ENCODE data around the gene PSME3. TPM values are rescaled to one million over a fixed set of nuclear protein-coding genes. Genes with fewer than 3 reads are reported as not detected.

Gene PSME3
- total and polyA plus RNA-seq, 2 of the 13 experiments (the other 11 are each of a cell fraction or from before 2014, with no cell fraction given) = 66.3 to 135 TPM

DNA sequence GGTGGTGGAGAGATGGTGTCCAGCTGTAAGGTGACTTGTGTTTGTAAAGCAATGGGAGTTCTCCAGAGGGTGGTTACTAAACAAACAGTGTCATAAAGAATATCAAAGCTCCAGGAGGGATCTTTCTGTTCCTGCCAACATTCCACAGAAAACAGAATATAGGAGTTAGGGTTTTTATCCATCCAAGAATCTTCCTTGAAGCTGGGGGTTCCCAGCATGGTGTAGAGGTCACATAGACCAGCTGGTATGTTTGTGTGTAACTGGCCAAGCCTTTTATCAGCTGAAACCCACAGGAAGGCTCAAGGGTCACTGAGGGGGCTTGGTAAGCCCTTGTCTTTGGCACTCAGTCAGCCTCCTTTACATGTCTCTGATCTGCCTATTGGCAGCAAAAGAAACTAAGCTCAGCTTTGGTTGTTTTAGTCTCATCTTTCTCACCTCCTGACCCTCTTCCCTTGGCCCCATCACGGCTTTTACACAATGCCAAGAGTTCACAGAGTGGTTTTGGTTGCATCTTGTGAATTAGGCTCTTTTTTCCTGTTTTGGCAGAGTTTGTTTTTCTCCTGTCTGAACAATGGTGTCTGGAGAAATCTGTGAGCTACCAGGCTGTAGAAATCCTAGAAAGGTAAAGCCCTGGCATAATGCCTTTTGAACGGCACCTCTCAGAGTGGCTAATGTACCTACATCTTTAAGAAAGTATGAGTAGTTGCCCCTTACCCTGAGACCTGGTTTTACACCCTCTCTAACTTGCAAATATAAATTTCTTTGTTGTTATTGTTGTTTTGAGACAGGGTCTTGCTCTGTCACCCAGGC lies 29.9 kb upstream of the PSME3 start (continued):
- TF ChIP-seq, protein P1, sequence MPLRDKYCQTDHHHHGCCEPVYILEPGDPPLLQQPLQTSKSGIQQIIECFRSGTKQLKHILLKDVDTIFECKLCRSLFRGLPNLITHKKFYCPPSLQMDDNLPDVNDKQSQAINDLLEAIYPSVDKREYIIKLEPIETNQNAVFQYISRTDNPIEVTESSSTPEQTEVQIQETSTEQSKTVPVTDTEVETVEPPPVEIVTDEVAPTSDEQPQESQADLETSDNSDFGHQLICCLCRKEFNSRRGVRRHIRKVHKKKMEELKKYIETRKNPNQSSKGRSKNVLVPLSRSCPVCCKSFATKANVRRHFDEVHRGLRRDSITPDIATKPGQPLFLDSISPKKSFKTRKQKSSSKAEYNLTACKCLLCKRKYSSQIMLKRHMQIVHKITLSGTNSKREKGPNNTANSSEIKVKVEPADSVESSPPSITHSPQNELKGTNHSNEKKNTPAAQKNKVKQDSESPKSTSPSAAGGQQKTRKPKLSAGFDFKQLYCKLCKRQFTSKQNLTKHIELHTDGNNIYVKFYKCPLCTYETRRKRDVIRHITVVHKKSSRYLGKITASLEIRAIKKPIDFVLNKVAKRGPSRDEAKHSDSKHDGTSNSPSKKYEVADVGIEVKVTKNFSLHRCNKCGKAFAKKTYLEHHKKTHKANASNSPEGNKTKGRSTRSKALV (CRISPR knock-in tag; IDR thresholded peaks at IDR 0.05) = 0 out of 2 replicates have a peak, but pooled peaks have one; percentile 25
- TF ChIP-seq ZFP37 (CRISPR knock-in tag; IDR thresholded peaks at IDR 0.05; ENCODE audit: borderline replicate concordance) (0 out of 2 replicates have a peak, but pooled peaks have one; percentile 40), ZNF225 (CRISPR knock-in tag; IDR thresholded peaks at IDR 0.05) (no peak), NR2F2 (IDR thresholded peaks at IDR 0.05; ENCODE audit: borderline replicate concordance, low read depth) (peak; percentile 68; the same call in 1 of the 2 replicates), SIX1 (CRISPR knock-in tag; IDR thresholded peaks at IDR 0.05; ENCODE audit: borderline replicate concordance) (peak; percentile 65; the same call in 1 of the 2 replicates), HNF4A (CRISPR knock-in tag; IDR thresholded peaks at IDR 0.05) (peak; percentile 96), ZMYM4 (CRISPR knock-in tag; IDR thresholded peaks at IDR 0.05) (peak; percentile 37; the same call in 1 of the 2 replicates), PHB2 (IDR thresholded peaks at IDR 0.05; ENCODE audit: partially characterized antibody) (no peak), REPIN1 (CRISPR knock-in tag; IDR thresholded peaks at IDR 0.05; ENCODE audit: borderline replicate concordance, low read depth) (peak; percentile 59; the same call in 1 of the 2 replicates), KDM4B (CRISPR knock-in tag; IDR thresholded peaks at IDR 0.05) (0 out of 2 replicates have a peak, but pooled peaks have one; percentile 19), YEATS2 (CRISPR knock-in tag; IDR thresholded peaks at IDR 0.05; ENCODE audit: borderline replicate concordance) (peak; percentile 15; the same call in 1 of the 2 replicates), ZNF558 (CRISPR knock-in tag; IDR thresholded peaks at IDR 0.05; ENCODE audit: borderline replicate concordance) (no peak)
- TF ChIP-seq, protein P2, sequence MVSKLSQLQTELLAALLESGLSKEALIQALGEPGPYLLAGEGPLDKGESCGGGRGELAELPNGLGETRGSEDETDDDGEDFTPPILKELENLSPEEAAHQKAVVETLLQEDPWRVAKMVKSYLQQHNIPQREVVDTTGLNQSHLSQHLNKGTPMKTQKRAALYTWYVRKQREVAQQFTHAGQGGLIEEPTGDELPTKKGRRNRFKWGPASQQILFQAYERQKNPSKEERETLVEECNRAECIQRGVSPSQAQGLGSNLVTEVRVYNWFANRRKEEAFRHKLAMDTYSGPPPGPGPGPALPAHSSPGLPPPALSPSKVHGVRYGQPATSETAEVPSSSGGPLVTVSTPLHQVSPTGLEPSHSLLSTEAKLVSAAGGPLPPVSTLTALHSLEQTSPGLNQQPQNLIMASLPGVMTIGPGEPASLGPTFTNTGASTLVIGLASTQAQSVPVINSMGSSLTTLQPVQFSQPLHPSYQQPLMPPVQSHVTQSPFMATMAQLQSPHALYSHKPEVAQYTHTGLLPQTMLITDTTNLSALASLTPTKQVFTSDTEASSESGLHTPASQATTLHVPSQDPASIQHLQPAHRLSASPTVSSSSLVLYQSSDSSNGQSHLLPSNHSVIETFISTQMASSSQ (IDR thresholded peaks at IDR 0.05; ENCODE audit: low read depth) = peak; percentile 23; the same call in 1 of the 2 replicates
- TF ChIP-seq, protein P2 (CRISPR knock-in tag; IDR thresholded peaks at IDR 0.05; ENCODE audit: borderline replicate concordance) = no peak
- TF ChIP-seq, protein P3, sequence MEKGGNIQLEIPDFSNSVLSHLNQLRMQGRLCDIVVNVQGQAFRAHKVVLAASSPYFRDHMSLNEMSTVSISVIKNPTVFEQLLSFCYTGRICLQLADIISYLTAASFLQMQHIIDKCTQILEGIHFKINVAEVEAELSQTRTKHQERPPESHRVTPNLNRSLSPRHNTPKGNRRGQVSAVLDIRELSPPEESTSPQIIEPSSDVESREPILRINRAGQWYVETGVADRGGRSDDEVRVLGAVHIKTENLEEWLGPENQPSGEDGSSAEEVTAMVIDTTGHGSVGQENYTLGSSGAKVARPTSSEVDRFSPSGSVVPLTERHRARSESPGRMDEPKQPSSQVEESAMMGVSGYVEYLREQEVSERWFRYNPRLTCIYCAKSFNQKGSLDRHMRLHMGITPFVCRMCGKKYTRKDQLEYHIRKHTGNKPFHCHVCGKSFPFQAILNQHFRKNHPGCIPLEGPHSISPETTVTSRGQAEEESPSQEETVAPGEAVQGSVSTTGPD (CRISPR knock-in tag; IDR thresholded peaks at IDR 0.05) = peak; percentile 92
- TF ChIP-seq, protein P4, sequence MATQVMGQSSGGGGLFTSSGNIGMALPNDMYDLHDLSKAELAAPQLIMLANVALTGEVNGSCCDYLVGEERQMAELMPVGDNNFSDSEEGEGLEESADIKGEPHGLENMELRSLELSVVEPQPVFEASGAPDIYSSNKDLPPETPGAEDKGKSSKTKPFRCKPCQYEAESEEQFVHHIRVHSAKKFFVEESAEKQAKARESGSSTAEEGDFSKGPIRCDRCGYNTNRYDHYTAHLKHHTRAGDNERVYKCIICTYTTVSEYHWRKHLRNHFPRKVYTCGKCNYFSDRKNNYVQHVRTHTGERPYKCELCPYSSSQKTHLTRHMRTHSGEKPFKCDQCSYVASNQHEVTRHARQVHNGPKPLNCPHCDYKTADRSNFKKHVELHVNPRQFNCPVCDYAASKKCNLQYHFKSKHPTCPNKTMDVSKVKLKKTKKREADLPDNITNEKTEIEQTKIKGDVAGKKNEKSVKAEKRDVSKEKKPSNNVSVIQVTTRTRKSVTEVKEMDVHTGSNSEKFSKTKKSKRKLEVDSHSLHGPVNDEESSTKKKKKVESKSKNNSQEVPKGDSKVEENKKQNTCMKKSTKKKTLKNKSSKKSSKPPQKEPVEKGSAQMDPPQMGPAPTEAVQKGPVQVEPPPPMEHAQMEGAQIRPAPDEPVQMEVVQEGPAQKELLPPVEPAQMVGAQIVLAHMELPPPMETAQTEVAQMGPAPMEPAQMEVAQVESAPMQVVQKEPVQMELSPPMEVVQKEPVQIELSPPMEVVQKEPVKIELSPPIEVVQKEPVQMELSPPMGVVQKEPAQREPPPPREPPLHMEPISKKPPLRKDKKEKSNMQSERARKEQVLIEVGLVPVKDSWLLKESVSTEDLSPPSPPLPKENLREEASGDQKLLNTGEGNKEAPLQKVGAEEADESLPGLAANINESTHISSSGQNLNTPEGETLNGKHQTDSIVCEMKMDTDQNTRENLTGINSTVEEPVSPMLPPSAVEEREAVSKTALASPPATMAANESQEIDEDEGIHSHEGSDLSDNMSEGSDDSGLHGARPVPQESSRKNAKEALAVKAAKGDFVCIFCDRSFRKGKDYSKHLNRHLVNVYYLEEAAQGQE (IDR thresholded peaks at IDR 0.05; ENCODE audit: borderline replicate concordance in 1 of 2, low read depth in 1 of 2, low read length in 2 of 2) = 0 out of 4 replicates have a peak, but pooled peaks of 1 of the 2 experiments have one; percentile 20

Measured in HepG2 (cell line).